Stimulated activated naive B cell treated with anti-CD40 and anti-IgM and Interleukin-4, amounts not matched to agents 10 μg/mL and 1 μg/mL and 100 μg/mL, for 72 hours (primary cell): ENCODE data around the gene MEGF11.

ENCODE experiments used
- ATAC-seq, 2 donors: fragments of 150-1000 bp; cut with Tn5 transposase; replicated peaks; 2 replicates each; pipeline ENCODE4 v1.10.0; 2021; ENCODE audit warnings: moderate library complexity in 1 of 2
- DNase-seq: peaks from one replicate; pipeline ENCODE4 v3.0.0; 2021
- H3K27ac Mint-ChIP-seq: one replicate; pipeline ENCODE4 v1.8.0; 2022; ENCODE audit warnings: mild to moderate bottlenecking, mixed read lengths
- H3K27me3 Mint-ChIP-seq, 2 donors: one replicate each; pipeline ENCODE4 v1.8.0; 2022; ENCODE audit warnings: mixed read lengths in 2 of 2
- H3K36me3 Mint-ChIP-seq, 2 donors: one replicate each; pipeline ENCODE4 v1.8.0; 2022; ENCODE audit warnings: mixed read lengths in 2 of 2, mild to moderate bottlenecking in 1 of 2
- H3K4me1 Mint-ChIP-seq, 2 donors: one replicate each; pipeline ENCODE4 v1.8.0; 2022; ENCODE audit warnings: mixed read lengths in 2 of 2, mild to moderate bottlenecking in 1 of 2
- H3K4me3 Mint-ChIP-seq, 2 donors: one replicate each; pipeline ENCODE4 v1.8.0; 2022; ENCODE audit warnings: mild to moderate bottlenecking in 2 of 2, mixed read lengths in 2 of 2, moderate library complexity in 1 of 2
- H3K9me3 Mint-ChIP-seq, 2 donors: one replicate each; pipeline ENCODE4 v1.8.0; 2022; ENCODE audit warnings: mixed read lengths in 2 of 2, mild to moderate bottlenecking in 1 of 2

Gene MEGF11

GRCh38 chr15:65914981-65915925 lies 338.3 kb downstream of the MEGF11 start:
- DNase-seq: no peak
- peaks cover 48 to 55% of the 10 kb centered on the region in 2 donors for H3K4me1 Mint-ChIP-seq
- no peaks in the 10 kb centered on the region for H3K27me3 Mint-ChIP-seq
- ATAC-seq: no peak
- H3K9me3 Mint-ChIP-seq: no peaks in the 10 kb centered on the region
- H3K4me3 Mint-ChIP-seq: no peak overlapping the region
- H3K36me3 Mint-ChIP-seq: peaks cover 12 to 21% of the 10 kb centered on the region in 2 donors
- no peak overlapping the region for H3K27ac Mint-ChIP-seq

- H3K9me3 Mint-ChIP-seq: no peaks in the 10 kb centered on the region
- ATAC-seq: no peak
- H3K36me3 Mint-ChIP-seq: peaks cover 16 to 25% of the 10 kb centered on the region in 2 donors
- no peak overlapping the region for H3K4me3 Mint-ChIP-seq
- DNase-seq: no peak
- no peak overlapping the region for H3K27ac Mint-ChIP-seq
- H3K27me3 Mint-ChIP-seq: no peaks in the 10 kb centered on the region
- H3K4me1 Mint-ChIP-seq: peaks cover 46 to 51% of the 10 kb centered on the region in 2 donors
Measured at GRCh38 chr15:65914386-65914785, 339.2 kb downstream of the MEGF11 start.

- peaks cover 16 to 29% of the 10 kb centered on the region in 2 donors for H3K36me3 Mint-ChIP-seq
- H3K4me3 Mint-ChIP-seq: no peak overlapping the region
- peaks cover 43 to 47% of the 10 kb centered on the region in 2 donors for H3K4me1 Mint-ChIP-seq
- no peak for ATAC-seq
- DNase-seq: no peak
- no peak overlapping the region for H3K27ac Mint-ChIP-seq
- no peaks in the 10 kb centered on the region for H3K9me3 Mint-ChIP-seq
- no peaks in the 10 kb centered on the region for H3K27me3 Mint-ChIP-seq
Measured at GRCh38 chr15:65913631-65914199, 339.8 kb downstream of the MEGF11 start.

- Mint-ChIP-seq H3K36me3 (peaks cover 16 to 31% of the 10 kb centered on the region in 2 donors), H3K4me3 (no peak overlapping the region), H3K9me3 (no peaks in the 10 kb centered on the region), H3K27me3 (no peaks in the 10 kb centered on the region), H3K27ac (no peak overlapping the region), H3K4me1 (peaks cover 28 to 33% of the 10 kb centered on the region in 2 donors)
- ATAC-seq (no peak), DNase-seq (no peak)
Measured at GRCh38 chr15:65912235-65912634, 341.3 kb downstream of the MEGF11 start.

- Mint-ChIP-seq H3K9me3 (no peaks in the 10 kb centered on the region), H3K27ac (no peak overlapping the region), H3K4me1 (peaks cover 9 to 14% of the 10 kb centered on the region in 2 donors), H3K4me3 (no peak overlapping the region), H3K27me3 (no peaks in the 10 kb centered on the region), H3K36me3 (peaks cover 22 to 42% of the 10 kb centered on the region in 2 donors)
- DNase-seq (no peak), ATAC-seq (no peak)
Measured at GRCh38 chr15:65910341-65910740, 343.2 kb downstream of the MEGF11 start.

GRCh38 chr15:65909831-65910230 lies 343.7 kb downstream of the MEGF11 start:
- DNase-seq: no peak
- Mint-ChIP-seq H3K9me3 (no peaks in the 10 kb centered on the region), H3K4me3 (no peak overlapping the region), H3K4me1 (peaks cover 5 to 9% of the 10 kb centered on the region in 2 donors), H3K27me3 (no peaks in the 10 kb centered on the region), H3K36me3 (peaks cover 22 to 42% of the 10 kb centered on the region in 2 donors), H3K27ac (no peak overlapping the region)
- no peak for ATAC-seq

GRCh38 chr15:65908876-65909275 lies 344.7 kb downstream of the MEGF11 start:
- peak overlapping the region; percentile 15 for H3K27ac Mint-ChIP-seq
- ATAC-seq (no peak), DNase-seq (no peak)
- peaks cover 8 to 11% of the 10 kb centered on the region in 2 donors for H3K4me1 Mint-ChIP-seq
- H3K36me3 Mint-ChIP-seq: peaks cover 22 to 43% of the 10 kb centered on the region in 2 donors
- no peaks in the 10 kb centered on the region for H3K9me3 Mint-ChIP-seq
- H3K4me3 Mint-ChIP-seq: no peak overlapping the region
- no peaks in the 10 kb centered on the region for H3K27me3 Mint-ChIP-seq

GRCh38 chr15:65907661-65908060 lies 345.9 kb downstream of the MEGF11 start:
- H3K4me1 Mint-ChIP-seq: peaks cover 19 to 23% of the 10 kb centered on the region in 2 donors

GRCh38 chr15:65906396-65906795 lies 347.2 kb downstream of the MEGF11 start:
- H3K36me3 Mint-ChIP-seq: peaks cover 15 to 48% of the 10 kb centered on the region in 2 donors
- no peak for ATAC-seq
- H3K4me3 Mint-ChIP-seq: no peak overlapping the region
- no peaks in the 10 kb centered on the region for H3K9me3 Mint-ChIP-seq
- H3K27ac Mint-ChIP-seq: no peak overlapping the region
- no peak for DNase-seq
- no peaks in the 10 kb centered on the region for H3K27me3 Mint-ChIP-seq
- H3K4me1 Mint-ChIP-seq: peaks cover 25 to 29% of the 10 kb centered on the region in 2 donors

More at GRCh38 chr15:65907661-65908060, 345.9 kb downstream of the MEGF11 start:
- Mint-ChIP-seq H3K27me3 (no peaks in the 10 kb centered on the region), H3K9me3 (no peaks in the 10 kb centered on the region), H3K36me3 (peaks cover 22 to 50% of the 10 kb centered on the region in 2 donors), H3K4me3 (no peak overlapping the region), H3K27ac (no peak overlapping the region)
- DNase-seq: no peak
- no peak for ATAC-seq

GRCh38 chr15:65904301-65904700 lies 349.2 kb downstream of the MEGF11 start:
- peaks cover 12 to 49% of the 10 kb centered on the region in 2 donors for H3K36me3 Mint-ChIP-seq
- peaks cover 23 to 37% of the 10 kb centered on the region in 2 donors for H3K4me1 Mint-ChIP-seq
- no peak overlapping the region for H3K27ac Mint-ChIP-seq
- H3K4me3 Mint-ChIP-seq: no peak overlapping the region
- no peaks in the 10 kb centered on the region for H3K9me3 Mint-ChIP-seq
- no peaks in the 10 kb centered on the region for H3K27me3 Mint-ChIP-seq
- DNase-seq: no peak
- no peak for ATAC-seq

GRCh38 chr15:65903296-65904073 lies 350.1 kb downstream of the MEGF11 start:
- H3K27me3 Mint-ChIP-seq: no peaks in the 10 kb centered on the region
- peak overlapping the region in 1 of 2 donors; percentile 13 for H3K4me3 Mint-ChIP-seq
- no peak for DNase-seq
- H3K36me3 Mint-ChIP-seq: peaks cover 12 to 43% of the 10 kb centered on the region in 2 donors
- peak overlapping the region; percentile 79 for H3K27ac Mint-ChIP-seq
- H3K9me3 Mint-ChIP-seq: no peaks in the 10 kb centered on the region
- no peak for ATAC-seq
- peaks cover 23 to 37% of the 10 kb centered on the region in 2 donors for H3K4me1 Mint-ChIP-seq

- H3K4me1 Mint-ChIP-seq: peaks cover 23 to 37% of the 10 kb centered on the region in 2 donors
- ATAC-seq: peak; percentile 98 to 99
Measured at GRCh38 chr15:65902373-65902772, 351.2 kb downstream of the MEGF11 start.

GRCh38 chr15:65901836-65902235 lies 351.7 kb downstream of the MEGF11 start:
- Mint-ChIP-seq H3K9me3 (no peaks in the 10 kb centered on the region), H3K36me3 (peaks cover 14 to 41% of the 10 kb centered on the region in 2 donors), H3K27ac (peak overlapping the region; percentile 56), H3K27me3 (no peaks in the 10 kb centered on the region), H3K4me1 (peaks cover 23 to 37% of the 10 kb centered on the region in 2 donors), H3K4me3 (peak overlapping the region in 1 of 2 donors; percentile 5)
- ATAC-seq (no peak), DNase-seq (no peak)

More at GRCh38 chr15:65902373-65902772, 351.2 kb downstream of the MEGF11 start:
- no peaks in the 10 kb centered on the region for H3K9me3 Mint-ChIP-seq
- peak overlapping the region in 1 of 2 donors; percentile 5 for H3K4me3 Mint-ChIP-seq
- DNase-seq: peak; percentile 57
- H3K27me3 Mint-ChIP-seq: no peaks in the 10 kb centered on the region
- peak overlapping the region; percentile 56 for H3K27ac Mint-ChIP-seq
- peaks cover 17 to 46% of the 10 kb centered on the region in 2 donors for H3K36me3 Mint-ChIP-seq

- Mint-ChIP-seq H3K27me3 (no peaks in the 10 kb centered on the region), H3K27ac (no peak overlapping the region), H3K9me3 (no peaks in the 10 kb centered on the region), H3K4me1 (peaks cover 23 to 37% of the 10 kb centered on the region in 2 donors), H3K36me3 (peaks cover 16 to 38% of the 10 kb centered on the region in 2 donors), H3K4me3 (no peak overlapping the region)
- DNase-seq (no peak), ATAC-seq (no peak)
Measured at GRCh38 chr15:65901336-65901735, 352.2 kb downstream of the MEGF11 start.
